Hepatocyte (in vitro differentiated cells): ENCODE measurements around the gene LUC7L. TPM values are rescaled to one million over a fixed set of nuclear protein-coding genes. Genes with fewer than 3 reads are reported as not detected.
A peak's percentile ranks its signal among the peaks of the same experiment; 100 is the strongest.
"Not testable (repeated sequence)": the region's sequence is repeated elsewhere in the genome, so short reads cannot be mapped to it uniquely, and the experiment has no call there.

Experiments
- DNase-seq: peaks from one replicate; pipeline ENCODE4 v3.0.0-alpha.2; 2016; ENCODE audit warnings: low spot score
- H2AFZ ChIP-seq: fragments of 200-600 bp; sonication (generic); 2 replicates; pipeline ENCODE4 v1.6.0; 2016; ENCODE audit warnings: antibody characterized with exemption, mild to moderate bottlenecking
- H3K27ac ChIP-seq: fragments of 200-600 bp; sonication (generic); 2 replicates; pipeline ENCODE4 v1.5.1; 2016; ENCODE audit warnings: mild to moderate bottlenecking
- H3K27me3 ChIP-seq: fragments of 200-600 bp; sonication (generic); 2 replicates; pipeline ENCODE4 v1.6.1; 2016
- H3K36me3 ChIP-seq: fragments of 200-600 bp; sonication (generic); replicated peaks from 2 replicates; pipeline ENCODE4 v1.5.1; 2016; ENCODE audit warnings: low read depth; ENCODE audit not compliant: insufficient read depth
- H3K4me1 ChIP-seq: fragments of 200-600 bp; sonication (generic); 2 replicates; pipeline ENCODE4 v1.5.1; 2016; ENCODE audit warnings: mild to moderate bottlenecking, moderate library complexity; ENCODE audit not compliant: insufficient read depth
- H3K4me2 ChIP-seq: fragments of 200-600 bp; sonication (generic); 2 replicates; pipeline ENCODE4 v1.6.0; 2016
- H3K4me3 ChIP-seq: fragments of 200-600 bp; sonication (generic); 2 replicates; pipeline ENCODE4 v1.5.1; 2016; ENCODE audit warnings: mild to moderate bottlenecking
- H3K79me2 ChIP-seq: fragments of 200-600 bp; sonication (generic); 2 replicates; pipeline ENCODE4 v1.6.0; 2017; ENCODE audit warnings: mild to moderate bottlenecking
- H3K9me2 ChIP-seq: fragments of 200-600 bp; sonication (generic); replicated peaks from 2 replicates; pipeline ENCODE4 v1.6.0; 2017; ENCODE audit warnings: mild to moderate bottlenecking; ENCODE audit not compliant: insufficient read depth
- H3K9me3 ChIP-seq: fragments of 200-600 bp; sonication (generic); 2 replicates; pipeline ENCODE4 v1.5.1; 2016; ENCODE audit warnings: low read depth, mild to moderate bottlenecking
- H4K20me1 ChIP-seq: fragments of 200-600 bp; sonication (generic); 2 replicates; pipeline ENCODE4 v1.6.0; 2016; ENCODE audit warnings: mild to moderate bottlenecking; ENCODE audit not compliant: insufficient read depth, poor library complexity, severe bottlenecking
- EZH2 ChIP-seq: fragments of 200-600 bp; sonication (generic); IDR thresholded peaks from 2 replicates; pipeline ENCODE4 v1.6.1; 2016; ENCODE audit warnings: antibody characterized with exemption, mild to moderate bottlenecking, borderline replicate concordance
- EZH2phosphoT487 ChIP-seq: fragments of 200-600 bp; sonication (generic); IDR thresholded peaks from one replicate; pipeline ENCODE4 v1.6.1; 2018; ENCODE audit warnings: antibody characterized with exemption, mild to moderate bottlenecking, low read depth, moderate library complexity; ENCODE audit not compliant: unreplicated experiment, severe bottlenecking
- WGBS: methylation state at CpG from one replicate; pipeline ENCODE4 v1.1.6; 2016; ENCODE audit warnings: low lambda C conversion rate; ENCODE audit errors: missing lambda C conversion rate; 5-methylcytosine and 5-hydroxymethylcytosine counted together
- polyA plus RNA-seq: library from polyadenylated mRNA; unstranded; fragments of >200 nt; fragmentation: Nextera tagmentation; extraction: Ambion mirVana; gene quantifications from 2 replicates; pipeline ENCODE4 v1.2.1, GENCODE V29; 2016
- total RNA-seq: library from RNA; depleted of rRNA; stranded (reverse); fragments of >200 nt; gene quantifications from 2 replicates; pipeline ENCODE4 v1.2.3, GENCODE V29; 2014
- TF ChIP-seq, protein P1 (sequence below): fragments of 200-600 bp; sonication (generic); IDR thresholded peaks from 2 replicates; pipeline ENCODE4 v1.5.1; 2016; ENCODE audit warnings: antibody characterized with exemption, mild to moderate bottlenecking; ENCODE audit not compliant: poor library complexity

Gene LUC7L
- total and polyA plus RNA-seq, 2 experiments from 2014 or later = 75.2 to 75.4 TPM

- peak; percentile 98 for DNase-seq
- peak within 1 kb of the TSS; percentile 79 for H3K4me2 ChIP-seq
- H3K27ac ChIP-seq = peak within 1 kb of the TSS; percentile 99
- H3K27me3 ChIP-seq = no peaks in the 10 kb centered on the region
- H3K36me3 ChIP-seq = no peaks in the 10 kb centered on the region
- no peak for TF ChIP-seq EZH2
- TF ChIP-seq, protein P1, sequence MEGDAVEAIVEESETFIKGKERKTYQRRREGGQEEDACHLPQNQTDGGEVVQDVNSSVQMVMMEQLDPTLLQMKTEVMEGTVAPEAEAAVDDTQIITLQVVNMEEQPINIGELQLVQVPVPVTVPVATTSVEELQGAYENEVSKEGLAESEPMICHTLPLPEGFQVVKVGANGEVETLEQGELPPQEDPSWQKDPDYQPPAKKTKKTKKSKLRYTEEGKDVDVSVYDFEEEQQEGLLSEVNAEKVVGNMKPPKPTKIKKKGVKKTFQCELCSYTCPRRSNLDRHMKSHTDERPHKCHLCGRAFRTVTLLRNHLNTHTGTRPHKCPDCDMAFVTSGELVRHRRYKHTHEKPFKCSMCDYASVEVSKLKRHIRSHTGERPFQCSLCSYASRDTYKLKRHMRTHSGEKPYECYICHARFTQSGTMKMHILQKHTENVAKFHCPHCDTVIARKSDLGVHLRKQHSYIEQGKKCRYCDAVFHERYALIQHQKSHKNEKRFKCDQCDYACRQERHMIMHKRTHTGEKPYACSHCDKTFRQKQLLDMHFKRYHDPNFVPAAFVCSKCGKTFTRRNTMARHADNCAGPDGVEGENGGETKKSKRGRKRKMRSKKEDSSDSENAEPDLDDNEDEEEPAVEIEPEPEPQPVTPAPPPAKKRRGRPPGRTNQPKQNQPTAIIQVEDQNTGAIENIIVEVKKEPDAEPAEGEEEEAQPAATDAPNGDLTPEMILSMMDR = peak; percentile 57
- H3K9me2 ChIP-seq = no peaks in the 10 kb centered on the region
- peak within 1 kb of the TSS; percentile 64 for H2AFZ ChIP-seq
- H3K79me2 ChIP-seq = peaks cover 36% of the 10 kb centered on the region
- H3K9me3 ChIP-seq = no peaks in the 10 kb centered on the region
- peak within 1 kb of the TSS; percentile 59 for H3K4me3 ChIP-seq
- H3K4me1 ChIP-seq = peaks cover 6% of the 10 kb centered on the region
- no peaks in the 10 kb centered on the region for H4K20me1 ChIP-seq
- WGBS = under 1% methylated on average over 36 of the region's 85 CpGs
These were observed 5.4 kb upstream of the LUC7L start, which contains the start of gene FAM234A for GRCh38 chr16:234468-235305. FAM234A (plus strand) TSS chr16:234821; CDS start chr16:254414, 19,593 bp downstream.

DNA sequence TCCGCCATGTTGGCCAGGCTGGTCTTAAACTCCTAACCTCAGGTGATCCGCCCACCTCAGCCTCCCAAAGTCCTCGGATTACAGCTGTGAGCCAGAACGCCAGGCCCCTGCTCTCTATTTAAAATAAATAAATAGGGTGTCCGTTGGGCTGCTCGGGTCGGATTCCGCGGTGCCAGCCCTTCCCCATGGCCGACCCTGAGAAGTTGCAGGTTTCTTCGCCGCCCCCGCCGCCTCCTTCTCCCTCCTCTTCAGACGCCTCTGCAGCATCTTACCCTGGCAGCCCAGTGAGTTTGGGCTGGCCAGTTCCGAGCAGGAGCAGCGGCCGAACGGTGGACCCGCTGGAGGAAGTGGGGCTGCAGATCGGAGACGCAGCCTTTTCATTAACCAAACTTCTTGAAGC is 1.7 kb upstream of the LUC7L start:
- TF ChIP-seq EZH2phosphoT487 (no peak), EZH2 (no peak)
- TF ChIP-seq, protein P1 = no peak
- Histone ChIP-seq H3K4me1 (peaks cover 14% of the 10 kb centered on the region), H3K9me3 (no peaks in the 10 kb centered on the region), H3K4me3 (no peak overlapping the region), H3K9me2 (no peaks in the 10 kb centered on the region), H3K4me2 (no peak overlapping the region), H3K79me2 (peaks cover 31% of the 10 kb centered on the region), H2AFZ (no peak overlapping the region), H3K27ac (no peak overlapping the region), H4K20me1 (peaks cover 30% of the 10 kb centered on the region), H3K36me3 (no peaks in the 10 kb centered on the region), H3K27me3 (no peaks in the 10 kb centered on the region)
- WGBS = 93% methylated on average over 22 of the region's 22 CpGs
- DNase-seq = no peak

- not testable (repeated sequence) for H3K4me2 ChIP-seq, DNase-seq, H3K9me2 ChIP-seq, H2AFZ ChIP-seq, H3K27me3 ChIP-seq, H3K36me3 ChIP-seq, H3K9me3 ChIP-seq, H3K4me3 ChIP-seq, H3K27ac ChIP-seq
- Histone ChIP-seq H3K79me2 (peaks cover 36% of the 10 kb centered on the region), H4K20me1 (peaks cover 34% of the 10 kb centered on the region), H3K4me1 (peaks cover 11% of the 10 kb centered on the region)
- 97% methylated on average over 17 of the region's 18 CpGs for WGBS
These were observed 1.1 kb upstream of the LUC7L start for GRCh38 chr16:230351-230750.

GRCh38 chr16:229731-230281 is 557 bp upstream of the LUC7L start:
- H3K36me3 ChIP-seq = no peaks in the 10 kb centered on the region
- no peaks in the 10 kb centered on the region for H3K9me3 ChIP-seq
- TF ChIP-seq, protein P1 = no peak
- no peak for TF ChIP-seq EZH2
- no peak for TF ChIP-seq EZH2phosphoT487
- 91% methylated on average over 22 of the region's 22 CpGs for WGBS
- H2AFZ ChIP-seq = peak overlapping the region; percentile 51
- no peak overlapping the region for H3K4me3 ChIP-seq
- no peak overlapping the region for H3K27ac ChIP-seq
- peak overlapping the region; percentile 82 for H3K4me2 ChIP-seq
- H3K27me3 ChIP-seq = no peaks in the 10 kb centered on the region
- H3K79me2 ChIP-seq = peaks cover 41% of the 10 kb centered on the region
- H4K20me1 ChIP-seq = peaks cover 34% of the 10 kb centered on the region
- H3K9me2 ChIP-seq = no peaks in the 10 kb centered on the region
- H3K4me1 ChIP-seq = peaks cover 11% of the 10 kb centered on the region
- no peak for DNase-seq
